IPS-11a (cell line): Measurements from ENCODE around the gene SMYD3.

Experiments used
- H3K4me3 ChIP-seq: one replicate; pipeline ENCODE4 v1.5.1; 2013; ENCODE audit warnings: low read depth, low read length, control low read depth

SMYD3 gene

GRCh38 chr1:245710961-245711903 lies 795.8 kb downstream of the SMYD3 start:
- no peak overlapping the region for H3K4me3 ChIP-seq

GRCh38 chr1:245707941-245708340 lies 799.1 kb downstream of the SMYD3 start:
- no peak overlapping the region for H3K4me3 ChIP-seq

- H3K4me3 ChIP-seq: no peak overlapping the region
Measured at GRCh38 chr1:245704765-245705164, 802.3 kb downstream of the SMYD3 start.

- H3K4me3 ChIP-seq: no peak overlapping the region
Measured at GRCh38 chr1:245704341-245704740, 802.7 kb downstream of the SMYD3 start.

- no peak overlapping the region for H3K4me3 ChIP-seq
Measured at GRCh38 chr1:245702346-245702745, 804.7 kb downstream of the SMYD3 start.

GRCh38 chr1:245701631-245702030 lies 805.4 kb downstream of the SMYD3 start:
- no peak overlapping the region for H3K4me3 ChIP-seq

GRCh38 chr1:245700631-245701030 lies 806.4 kb downstream of the SMYD3 start:
- H3K4me3 ChIP-seq: no peak overlapping the region
